Muscle layer of duodenum (tissue), 2 donors: ENCODE results near the gene ME2.
"Not testable (repeated sequence)": the region's sequence is repeated elsewhere in the genome, so short reads cannot be mapped to it uniquely, and the experiment has no call there.

Experiments used
- H3K27ac ChIP-seq: one replicate; pipeline ENCODE4 v1.7.0; 2013; ENCODE audit warnings: mild to moderate bottlenecking, low read length
- H3K27me3 ChIP-seq: one replicate; pipeline ENCODE4 v1.7.0; 2013; ENCODE audit warnings: low read depth, mild to moderate bottlenecking, control low read depth, low read length
- H3K36me3 ChIP-seq, 2 donors: one replicate each; pipeline ENCODE4 v1.7.0; 2013; ENCODE audit warnings: low read length in 2 of 2, control low read depth in 1 of 2, mild to moderate bottlenecking in 1 of 2; ENCODE audit not compliant: insufficient read depth in 2 of 2, control insufficient read depth in 1 of 2
- H3K4me1 ChIP-seq, 2 donors: one replicate each; pipeline ENCODE4 v1.7.0; 2013; ENCODE audit warnings: low read length in 2 of 2, mild to moderate bottlenecking in 2 of 2, control low read depth in 1 of 2, moderate library complexity in 1 of 2; ENCODE audit not compliant: insufficient read depth in 2 of 2, control insufficient read depth in 1 of 2
- H3K4me3 ChIP-seq, 2 donors: one replicate each; pipeline ENCODE4 v1.7.0; 2013; ENCODE audit warnings: low read length in 2 of 2, low read depth in 1 of 2, mild to moderate bottlenecking in 1 of 2
- H3K9me3 ChIP-seq, 2 donors: one replicate each; pipeline ENCODE4 v1.7.0; 2013; ENCODE audit warnings: low read length in 2 of 2, control low read depth in 1 of 2, mild to moderate bottlenecking in 1 of 2; ENCODE audit not compliant: control insufficient read depth in 1 of 2
- donor health status: healthy.

ME2 gene

GRCh38 chr18:50848061-50848551 is 30.8 kb upstream of the ME2 start:
- Histone ChIP-seq H3K27me3 (no peaks in the 10 kb centered on the region), H3K4me3 (no peak overlapping the region), H3K27ac (no peak overlapping the region), H3K4me1 (no peaks in the 10 kb centered on the region), H3K9me3 (no peaks in the 10 kb centered on the region), H3K36me3 (no peaks in the 10 kb centered on the region)

GRCh38 chr18:50848991-50849390 is 29.9 kb upstream of the ME2 start:
- H3K4me1 ChIP-seq = peaks cover 0 to under 1% of the 10 kb centered on the region in 2 donors
- no peaks in the 10 kb centered on the region for H3K9me3 ChIP-seq
- H3K27ac ChIP-seq = no peak overlapping the region
- no peaks in the 10 kb centered on the region for H3K27me3 ChIP-seq
- H3K36me3 ChIP-seq = no peaks in the 10 kb centered on the region
- H3K4me3 ChIP-seq = no peak overlapping the region

GRCh38 chr18:50849419-50849821 is 29.5 kb upstream of the ME2 start:
- Histone ChIP-seq H3K4me3 (no peak overlapping the region), H3K4me1 (peaks cover 0 to 5% of the 10 kb centered on the region in 2 donors), H3K27ac (no peak overlapping the region), H3K9me3 (no peaks in the 10 kb centered on the region), H3K36me3 (no peaks in the 10 kb centered on the region), H3K27me3 (no peaks in the 10 kb centered on the region)

DNA sequence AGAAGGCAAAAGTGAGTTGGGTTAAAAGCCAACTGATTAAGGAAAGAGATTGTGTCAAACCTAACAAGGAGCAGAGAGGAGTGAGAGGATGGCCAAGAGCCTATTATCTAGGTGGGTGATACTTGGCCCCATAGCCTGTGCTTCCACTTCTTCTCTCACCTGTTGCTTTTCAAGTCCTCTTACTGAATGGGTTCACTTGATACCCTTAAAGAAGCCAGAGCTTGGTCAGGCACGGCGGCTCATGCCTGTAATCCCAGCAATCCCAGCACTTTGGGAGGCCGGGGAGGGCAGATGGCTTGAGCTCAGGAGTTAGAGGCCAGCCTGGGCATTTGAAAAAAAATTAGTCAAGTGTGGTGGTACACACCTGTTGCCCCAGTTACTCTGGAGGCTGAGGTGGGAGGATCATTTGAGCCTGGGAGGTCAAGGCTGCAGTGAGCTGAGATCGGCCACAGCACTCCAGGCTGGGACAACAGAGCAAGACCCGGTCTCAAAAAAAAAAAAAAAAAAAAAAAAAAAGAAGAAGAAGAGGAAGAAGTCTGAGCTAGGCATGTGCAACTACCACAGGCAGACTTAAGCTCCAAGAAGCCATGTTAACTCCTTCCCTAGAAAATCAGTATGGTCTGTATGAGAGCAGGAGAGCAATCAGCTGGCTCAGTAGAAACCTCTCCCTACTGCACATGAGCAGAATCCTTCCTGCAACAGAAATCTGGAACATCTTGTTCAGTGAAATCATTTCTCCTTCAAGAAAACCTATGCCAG is 28.4 kb upstream of the ME2 start:
- Histone ChIP-seq H3K36me3 (no peaks in the 10 kb centered on the region), H3K27ac (no peak overlapping the region)

DNA sequence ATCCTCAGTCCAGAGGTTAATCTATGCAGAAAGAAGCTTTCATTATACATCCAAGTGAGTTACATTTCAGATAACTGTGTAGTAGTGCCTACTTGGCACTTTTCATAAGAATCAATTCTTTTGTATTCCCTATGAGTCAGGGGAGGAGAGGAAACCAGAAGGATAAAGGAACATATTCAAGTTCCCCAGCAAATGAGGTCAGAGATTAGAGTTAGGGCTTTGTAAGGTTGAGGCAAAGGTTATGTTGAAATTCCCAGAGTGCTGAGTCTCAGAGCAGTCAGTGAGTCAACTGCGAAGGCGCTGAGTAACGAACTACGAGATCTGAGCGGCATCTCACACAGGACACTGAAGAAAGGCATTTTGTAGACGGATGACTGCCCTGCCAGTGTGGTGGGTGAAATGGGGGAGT is 25.1 kb upstream of the ME2 start:
- no peaks in the 10 kb centered on the region for H3K36me3 ChIP-seq
- H3K27me3 ChIP-seq = no peaks in the 10 kb centered on the region
- peaks cover 0 to 5% of the 10 kb centered on the region in 2 donors for H3K4me1 ChIP-seq
- no peaks in the 10 kb centered on the region for H3K9me3 ChIP-seq
- H3K4me3 ChIP-seq = no peak overlapping the region
- peak overlapping the region; percentile 62 for H3K27ac ChIP-seq

More for the DNA sequence above, 28.4 kb upstream of the ME2 start:
- Histone ChIP-seq H3K4me1 (peaks cover 0 to 5% of the 10 kb centered on the region in 2 donors), H3K27me3 (no peaks in the 10 kb centered on the region), H3K4me3 (no peak overlapping the region), H3K9me3 (no peaks in the 10 kb centered on the region)

DNA sequence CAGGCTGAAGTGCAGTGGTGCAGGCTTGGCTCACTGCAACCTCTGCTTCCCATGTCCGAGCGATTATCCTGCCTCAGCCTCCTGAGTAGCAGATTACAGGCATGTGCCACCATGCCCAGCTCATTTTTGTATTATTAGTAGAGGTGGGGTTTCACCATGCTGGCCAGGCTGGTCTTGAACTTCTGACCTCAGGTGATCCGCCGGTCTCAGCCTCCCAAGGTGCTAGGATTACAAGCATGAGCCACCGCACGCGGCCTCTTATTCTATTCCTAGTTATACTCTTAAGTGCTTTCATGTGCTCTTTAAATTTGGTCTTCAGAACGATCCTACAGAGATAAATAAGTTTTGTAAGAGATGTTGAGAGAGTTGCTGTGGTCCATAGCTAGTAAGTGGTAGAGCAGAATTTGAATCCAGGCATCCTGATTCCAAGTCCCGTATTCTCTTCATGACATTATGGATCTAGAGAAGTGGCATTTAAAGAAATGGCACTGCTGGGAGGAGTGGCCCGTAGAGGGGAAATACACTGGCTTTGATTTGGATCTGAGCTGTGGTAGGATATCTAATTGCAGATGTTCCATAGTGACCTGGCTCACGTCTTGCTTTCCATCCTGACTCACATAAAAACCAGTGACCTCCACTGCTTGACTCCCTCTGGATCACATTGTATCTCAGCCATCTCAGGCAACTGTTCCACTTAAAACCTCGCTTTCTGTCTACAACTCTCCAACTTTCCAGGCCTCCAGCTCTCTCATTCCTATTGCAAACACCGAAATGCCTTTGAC is 22.8 kb upstream of the ME2 start:
- Histone ChIP-seq H3K36me3 (no peaks in the 10 kb centered on the region), H3K4me3 (no peak overlapping the region), H3K9me3 (no peaks in the 10 kb centered on the region), H3K4me1 (peaks cover 0 to 5% of the 10 kb centered on the region in 2 donors), H3K27me3 (no peaks in the 10 kb centered on the region), H3K27ac (no peak overlapping the region)

GRCh38 chr18:50857166-50857565 is 21.8 kb upstream of the ME2 start:
- not testable (repeated sequence) for H3K27ac ChIP-seq, H3K9me3 ChIP-seq, H3K27me3 ChIP-seq, H3K4me1 ChIP-seq, H3K36me3 ChIP-seq, H3K4me3 ChIP-seq

DNA sequence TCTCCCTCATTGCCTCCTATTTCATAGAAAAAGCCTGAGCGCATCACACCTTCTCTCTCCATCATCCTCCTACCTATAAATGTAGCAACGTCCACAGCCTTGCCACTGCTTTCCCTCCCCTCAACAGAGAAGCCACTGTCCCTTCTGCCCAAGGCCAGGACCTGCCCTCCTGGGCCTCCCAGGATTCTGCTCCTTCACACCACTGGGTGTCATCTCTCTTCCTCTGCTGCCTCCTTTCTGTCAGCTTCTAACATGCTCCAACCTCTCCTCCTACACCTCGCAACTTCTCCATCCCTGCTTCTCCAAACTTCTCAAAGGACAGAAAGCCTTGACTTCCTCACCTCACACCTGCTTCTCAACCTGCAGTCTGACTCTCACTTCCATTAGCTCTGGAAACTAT is 21.2 kb upstream of the ME2 start:
- H3K4me1 ChIP-seq = peaks cover 0 to 5% of the 10 kb centered on the region in 2 donors
- no peaks in the 10 kb centered on the region for H3K27me3 ChIP-seq
- H3K9me3 ChIP-seq = no peaks in the 10 kb centered on the region
- no peak overlapping the region for H3K4me3 ChIP-seq
- H3K27ac ChIP-seq = no peak overlapping the region
- H3K36me3 ChIP-seq = no peaks in the 10 kb centered on the region

DNA sequence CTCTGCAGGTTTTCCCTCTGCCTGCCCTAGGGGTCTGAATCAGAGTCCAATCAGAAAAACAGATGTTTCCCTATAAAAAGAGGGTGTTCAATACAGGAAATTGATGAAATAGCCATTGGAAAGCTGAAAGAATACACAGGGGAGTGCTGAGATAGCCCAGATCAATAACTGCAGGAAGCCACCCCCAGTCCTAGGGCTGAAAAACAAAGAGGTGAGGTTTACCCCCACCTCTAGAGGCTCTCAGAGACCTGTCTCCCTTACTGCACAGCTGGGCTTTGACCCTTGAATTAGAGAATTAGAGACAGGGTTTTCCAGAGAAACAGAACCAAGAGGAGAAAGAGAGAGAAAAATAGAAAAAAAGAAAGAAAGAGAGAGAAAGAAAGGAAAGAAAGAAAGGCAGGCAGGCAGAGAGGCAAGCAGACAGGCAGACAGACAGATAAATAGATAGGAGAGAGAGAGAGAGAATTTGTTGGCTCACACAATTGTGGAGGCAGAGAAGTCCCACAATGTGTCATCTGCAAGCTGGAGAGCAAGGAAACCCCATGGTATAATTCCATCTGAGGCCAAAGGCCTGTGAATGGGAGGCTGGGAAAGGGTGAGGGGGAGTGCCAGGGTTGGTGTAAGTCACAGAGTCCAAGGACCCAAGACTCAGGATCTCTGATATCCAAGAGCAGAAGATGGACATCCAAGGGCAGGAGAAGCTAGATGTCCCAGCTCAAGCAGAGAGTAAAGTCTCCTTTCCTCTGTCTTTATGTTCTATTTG is 18.9 kb upstream of the ME2 start:
- Histone ChIP-seq H3K4me1 (no peaks in the 10 kb centered on the region), H3K36me3 (no peaks in the 10 kb centered on the region), H3K4me3 (no peak overlapping the region), H3K27ac (no peak overlapping the region), H3K9me3 (no peaks in the 10 kb centered on the region), H3K27me3 (no peaks in the 10 kb centered on the region)

DNA sequence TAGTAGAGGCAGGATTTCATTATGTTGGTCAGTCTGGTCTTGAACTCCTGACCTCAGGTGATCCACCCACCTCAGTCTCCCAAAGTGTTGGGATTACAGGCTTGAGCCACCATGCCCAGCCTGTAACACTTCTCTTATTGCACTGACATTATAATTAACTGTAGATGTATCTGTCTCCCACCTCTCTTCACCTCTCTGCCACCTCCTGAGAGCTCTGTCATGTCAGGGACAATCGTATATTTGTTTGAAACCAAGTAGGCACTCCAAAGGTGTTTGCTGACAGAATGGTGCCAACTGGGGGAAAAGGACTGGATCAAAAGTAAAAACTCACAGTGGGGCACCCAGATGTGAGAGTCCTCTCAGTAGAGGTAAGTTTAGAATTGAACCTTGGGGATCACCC is 17.3 kb upstream of the ME2 start:
- H3K27ac ChIP-seq = no peak overlapping the region

DNA sequence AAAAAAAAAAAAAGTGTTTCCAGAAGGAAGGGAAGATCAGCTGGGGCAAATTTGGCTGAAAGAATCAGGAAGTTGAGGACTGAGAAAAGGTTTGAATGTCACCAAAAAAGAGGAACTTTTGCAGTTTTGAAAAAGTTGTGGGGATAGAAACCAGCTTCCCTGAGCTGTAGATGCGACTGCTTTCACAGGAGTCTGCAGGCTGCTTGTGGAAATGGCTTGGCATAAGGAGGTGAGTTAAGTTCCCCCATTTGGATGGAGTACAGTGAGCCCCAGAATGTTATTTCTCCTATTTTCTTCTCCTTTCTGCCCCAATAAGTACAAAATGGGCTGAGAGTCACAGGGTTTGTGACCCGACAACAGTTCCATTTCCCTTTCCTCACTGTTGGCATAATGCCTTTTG is 16.5 kb upstream of the ME2 start:
- no peaks in the 10 kb centered on the region for H3K9me3 ChIP-seq
- H3K36me3 ChIP-seq = no peaks in the 10 kb centered on the region
- no peak overlapping the region for H3K27ac ChIP-seq
- H3K4me1 ChIP-seq = no peaks in the 10 kb centered on the region
- H3K27me3 ChIP-seq = no peaks in the 10 kb centered on the region
- no peak overlapping the region for H3K4me3 ChIP-seq

More for the DNA sequence above, 17.3 kb upstream of the ME2 start:
- Histone ChIP-seq H3K9me3 (no peaks in the 10 kb centered on the region), H3K4me3 (no peak overlapping the region), H3K36me3 (no peaks in the 10 kb centered on the region), H3K4me1 (no peaks in the 10 kb centered on the region), H3K27me3 (no peaks in the 10 kb centered on the region)
